A673 (cell line): ENCODE results near the gene PIM2. TPM values are rescaled to one million over a fixed set of nuclear protein-coding genes. Genes with fewer than 3 reads are reported as not detected.
"Not testable (repeated sequence)": the region's sequence is repeated elsewhere in the genome, so short reads cannot be mapped to it uniquely, and the experiment has no call there.

Experiments
- BruUV-seq: library from RNA; stranded (reverse); fragments of 400-500 nt; replicated peaks from 2 replicates; lab custom pipeline; 2021; lab: Mats Ljungman, UMichigan
- CTCF ChIA-PET: fragments of 300-600 bp; sonication (Branson Sonifier 250); formaldehyde crosslinking; loops from one replicate; lab custom pipeline; 2022; ENCODE audit warnings: antibody characterized with exemption; lab: Charles Lee
- POLR2A ChIA-PET: fragments of 300-600 bp; sonication (Branson Sonifier 250); formaldehyde crosslinking; loops from one replicate; lab custom pipeline; 2022; ENCODE audit warnings: antibody characterized with exemption; ENCODE audit not compliant: low non-redundant PET; lab: Charles Lee
- DNase-seq: peaks from one replicate; pipeline ENCODE4 v3.0.0-alpha.2; 2015; ENCODE audit warnings: low spot score
- H3K27ac ChIP-seq: fragments of 200-600 bp; sonication (generic); 2 replicates; pipeline ENCODE4 v1.5.1; 2016; ENCODE audit warnings: mixed run types, low read depth, mild to moderate bottlenecking, mixed read lengths, antibody characterized with exemption, low read length; ENCODE audit not compliant: poor library complexity, severe bottlenecking
- H3K27me3 ChIP-seq: fragments of 200-600 bp; sonication (generic); replicated peaks from 2 replicates; pipeline ENCODE4 v1.6.1; 2017; ENCODE audit warnings: mixed run types, low read depth, mild to moderate bottlenecking, mixed read lengths, antibody characterized with exemption, low read length; ENCODE audit not compliant: insufficient read depth, poor library complexity
- H3K36me3 ChIP-seq: fragments of 200-600 bp; sonication (generic); 2 replicates; pipeline ENCODE4 v1.6.1; 2016; ENCODE audit warnings: mixed run types, mild to moderate bottlenecking, mixed read lengths, antibody characterized with exemption, low read length; ENCODE audit not compliant: insufficient read depth, poor library complexity, severe bottlenecking
- H3K4me1 ChIP-seq: fragments of 200-600 bp; sonication (generic); 2 replicates; pipeline ENCODE4 v1.6.1; 2017; ENCODE audit warnings: mixed run types, mild to moderate bottlenecking, mixed read lengths, antibody characterized with exemption, low read length; ENCODE audit not compliant: insufficient read depth, poor library complexity, severe bottlenecking
- H3K4me3 ChIP-seq: fragments of 200-600 bp; sonication (generic); 2 replicates; pipeline ENCODE4 v1.5.1; 2016; ENCODE audit warnings: low read depth, mixed run types, mild to moderate bottlenecking, mixed read lengths, low read length; ENCODE audit not compliant: poor library complexity, severe bottlenecking
- H3K9me3 ChIP-seq: fragments of 200-600 bp; sonication (generic); 2 replicates; pipeline ENCODE4 v1.6.1; 2016; ENCODE audit warnings: mixed run types, low read depth, mild to moderate bottlenecking, mixed read lengths, antibody characterized with exemption, low read length; ENCODE audit not compliant: poor library complexity, severe bottlenecking
- CTCF ChIP-seq: fragments of 300-800, 200-600 bp; sonication (generic); conservative IDR thresholded peaks from 2 replicates; pipeline ENCODE4 v1.5.1; 2017; ENCODE audit warnings: low read depth, mild to moderate bottlenecking, antibody characterized with exemption, low read length, moderate library complexity, mixed read lengths
- EZH2 ChIP-seq: fragments of 200-600 bp; sonication (generic); IDR thresholded peaks from 2 replicates; pipeline ENCODE4 v1.6.1; 2017; ENCODE audit warnings: borderline replicate concordance, low read depth, mild to moderate bottlenecking, mixed read lengths, antibody characterized with exemption, low read length; ENCODE audit not compliant: poor library complexity, severe bottlenecking
- intact Hi-C: fragments of 100-400 bp; cut with micrococcal nuclease; formaldehyde crosslinking; loops from one replicate; pipeline ENCODE4 v1.10.0; 2022; ENCODE audit not compliant: unreplicated experiment
- total RNA-seq: library from RNA; stranded (reverse); gene quantifications from 2 replicates; pipeline ENCODE4 v1.2.3, GENCODE V29; 2021

PIM2 gene
- total RNA-seq, 1 experiment from 2014 or later, result 19.9 TPM

GRCh38 chrX:48872017-48872416 is 46.8 kb downstream of the PIM2 start:
- H3K4me3 ChIP-seq, H3K27ac ChIP-seq, H3K9me3 ChIP-seq, POLR2A ChIA-PET, CTCF ChIA-PET, BruUV-seq, intact Hi-C loops, H3K36me3 ChIP-seq, H3K27me3 ChIP-seq, H3K4me1 ChIP-seq, DNase-seq: not testable (repeated sequence)

- Histone ChIP-seq H3K4me3 (no peak overlapping the region), H3K9me3 (no peaks in the 10 kb centered on the region), H3K36me3 (no peaks in the 10 kb centered on the region), H3K4me1 (no peaks in the 10 kb centered on the region), H3K27me3 (no peaks in the 10 kb centered on the region), H3K27ac (no peak overlapping the region)
- TF ChIP-seq CTCF (no peak), EZH2 (no peak)
- intact Hi-C loops, result no loop called here
- ChIA-PET POLR2A (no interaction called here), CTCF (interaction anchor here (0.7 kb wide), 1 partner anchor 63 kb away, joined by 3 read pairs; no protein-coding TSS in a partner anchor)
- BruUV-seq, result no TSS peak
- DNase-seq, result no peak
Measured at GRCh38 chrX:48864210-48864609, 54.6 kb downstream of the PIM2 start.

Other genes with a start within 250 kb of the PIM2 start
- gene WAS, start 235.2 kb downstream of the PIM2 start, total RNA-seq, result 0.90 and 1.1 TPM in 2 replicates
- gene SUV39H1, start 222.3 kb downstream of the PIM2 start, total RNA-seq, result 29.4 and 29.9 TPM in 2 replicates
- not detected in 2 replicates for gene GLOD5, start 157.3 kb downstream of the PIM2 start, total RNA-seq
- gene GATA1, start 132.4 kb downstream of the PIM2 start, total RNA-seq, result not detected in 2 replicates
- gene HDAC6, start 117.0 kb downstream of the PIM2 start, total RNA-seq, result 49.4 and 82.5 TPM in 2 replicates
- gene ERAS, start 92.5 kb downstream of the PIM2 start, total RNA-seq, result not detected in 2 replicates
- gene PCSK1N, start 83.4 kb downstream of the PIM2 start, total RNA-seq, result 16.9 and 17.6 TPM in 2 replicates
- 60.8 and 72.4 TPM in 2 replicates for gene TIMM17B, start 21.3 kb downstream of the PIM2 start, total RNA-seq
- 113 and 133 TPM in 2 replicates for gene PQBP1, start 21.1 kb downstream of the PIM2 start, total RNA-seq
- gene SLC35A2, start 7.4 kb downstream of the PIM2 start, total RNA-seq, result 21.7 and 30.4 TPM in 2 replicates
- gene OTUD5, start 38.6 kb upstream of the PIM2 start, total RNA-seq, result 58.0 and 67.5 TPM in 2 replicates
- 3.6 and 4.3 TPM in 2 replicates for gene KCND1, start 52.8 kb upstream of the PIM2 start, total RNA-seq
- 64.0 and 65.6 TPM in 2 replicates for gene GRIPAP1, start 83.2 kb upstream of the PIM2 start, total RNA-seq
- gene TFE3, start 124.3 kb upstream of the PIM2 start, total RNA-seq, result 49.5 and 56.8 TPM in 2 replicates
- gene CCDC120, start 140.0 kb upstream of the PIM2 start, total RNA-seq, result 11.9 and 13.0 TPM in 2 replicates
- gene PRAF2, start 155.0 kb upstream of the PIM2 start, total RNA-seq, result 21.3 and 24.3 TPM in 2 replicates
- 31.8 and 40.5 TPM in 2 replicates for gene WDR45, start 160.9 kb upstream of the PIM2 start, total RNA-seq
- gene GPKOW, start 204.7 kb upstream of the PIM2 start, total RNA-seq, result 24.9 and 29.1 TPM in 2 replicates
- 1.1 and 1.5 TPM in 2 replicates for gene MAGIX, start 243.7 kb upstream of the PIM2 start, total RNA-seq